SKM-1 (cell line): ENCODE results near the gene ZNF536.
"Not testable (repeated sequence)": the region's sequence is repeated elsewhere in the genome, so short reads cannot be mapped to it uniquely, and the experiment has no call there.

Experiments
- DNase-seq: peaks from one replicate; lab custom pipeline; 2025; ENCODE audit not compliant: unreplicated experiment; lab: John Stamatoyannopoulos, UW

Gene ZNF536

GRCh38 chr19:30341611-30342201 is 30.5 kb upstream of the ZNF536 start:
- no peak for DNase-seq

GRCh38 chr19:30342901-30343300 is 29.3 kb upstream of the ZNF536 start:
- DNase-seq: no peak

- no peak for DNase-seq
Measured at GRCh38 chr19:30344446-30345425, 27.4 kb upstream of the ZNF536 start.

- DNase-seq: no peak
Measured at GRCh38 chr19:30345686-30346085, 26.5 kb upstream of the ZNF536 start.

GRCh38 chr19:30346468-30346867 is 25.7 kb upstream of the ZNF536 start:
- not testable (repeated sequence) for DNase-seq

GRCh38 chr19:30349131-30349730 is 23.0 kb upstream of the ZNF536 start:
- no peak for DNase-seq

GRCh38 chr19:30350692-30351663 is 21.2 kb upstream of the ZNF536 start:
- no peak for DNase-seq

- no peak for DNase-seq
Measured at GRCh38 chr19:30351774-30352173, 20.4 kb upstream of the ZNF536 start.

- DNase-seq: no peak
Measured at GRCh38 chr19:30353394-30353945, 18.7 kb upstream of the ZNF536 start.

GRCh38 chr19:30355586-30355985 is 16.6 kb upstream of the ZNF536 start:
- no peak for DNase-seq

GRCh38 chr19:30356951-30357579 is 15.1 kb upstream of the ZNF536 start:
- no peak for DNase-seq

- no peak for DNase-seq
Measured at GRCh38 chr19:30357580-30357954, 14.6 kb upstream of the ZNF536 start.

GRCh38 chr19:30358319-30358718 is 13.9 kb upstream of the ZNF536 start:
- no peak for DNase-seq

- no peak for DNase-seq
Measured at GRCh38 chr19:30358821-30359580, 13.2 kb upstream of the ZNF536 start.

GRCh38 chr19:30359936-30360335 is 12.2 kb upstream of the ZNF536 start:
- DNase-seq: no peak

GRCh38 chr19:30360376-30361106 is 11.6 kb upstream of the ZNF536 start:
- DNase-seq: no peak

- DNase-seq: no peak
Measured at GRCh38 chr19:30361107-30361447, 11.1 kb upstream of the ZNF536 start.

GRCh38 chr19:30361721-30362120 is 10.5 kb upstream of the ZNF536 start:
- no peak for DNase-seq
